HEK293 (cell line): Measurements from ENCODE around the gene DDIT3.

Experiments
- CTCF ChIA-PET: fragments of 350-600 bp; formaldehyde crosslinking; extraction: SDS; loops from one replicate; lab custom pipeline; 2021; ENCODE audit warnings: antibody characterized with exemption; lab: Yijun Ruan, JAX
- POLR2A ChIA-PET: fragments of 300-600 bp; formaldehyde crosslinking; extraction: SDS; loops from one replicate; lab custom pipeline; 2020; ENCODE audit warnings: antibody characterized with exemption, inconsistent platforms; lab: Yijun Ruan, JAX
- H3K27ac ChIP-seq: fragments of 200-500 bp; sonication (Bioruptor generic); 2 replicates; pipeline ENCODE4 v1.5.1; 2014; ENCODE audit warnings: low read depth, low read length, control low read depth, inconsistent platforms; ENCODE audit errors: extremely low read depth
- H3K36me3 ChIP-seq, 2 experiments: fragments of 200-500 bp in 1 of 2; sonication (Bioruptor generic) in 1 of 2; 1 replicate in 1 of 2; 2 replicates in 1 of 2; pipeline ENCODE4 v1.5.1; 2014 to 2017; ENCODE audit warnings: inconsistent platforms in 2 of 2, low read length in 2 of 2; ENCODE audit not compliant: control insufficient read depth in 2 of 2, insufficient read depth in 1 of 2
- H3K4me1 ChIP-seq: fragments of 200-500 bp; sonication (Bioruptor generic); 2 replicates; pipeline ENCODE4 v1.5.1; 2014; ENCODE audit warnings: mild to moderate bottlenecking, low read length, inconsistent platforms; ENCODE audit not compliant: control insufficient read depth, insufficient read depth
- H3K4me3 ChIP-seq: 2 replicates; pipeline ENCODE4 v1.5.1; 2011; ENCODE audit warnings: low read depth, mild to moderate bottlenecking, control low read depth, low read length, moderate library complexity
- H3K9me3 ChIP-seq: fragments of 200-500 bp; sonication (Bioruptor generic); 2 replicates; pipeline ENCODE4 v1.5.1; 2014; ENCODE audit warnings: low read depth, low read length, inconsistent platforms; ENCODE audit not compliant: control insufficient read depth, insufficient read depth
- FEZF1 ChIP-seq: fragments of 450-650 bp; formaldehyde crosslinking; IDR thresholded peaks from 2 replicates; pipeline ENCODE4 v1.5.1; 2016; ENCODE audit warnings: missing biosample characterization, missing genetic modification characterization
- IKZF3 ChIP-seq: fragments of 450-650 bp; IDR thresholded peaks from 2 replicates; pipeline ENCODE4 v1.5.0; 2018; ENCODE audit warnings: missing biosample characterization, mild to moderate bottlenecking, missing genetic modification characterization, moderate library complexity
- KLF9 ChIP-seq: fragments of 450-650 bp; formaldehyde crosslinking; IDR thresholded peaks from 2 replicates; pipeline ENCODE4 v1.5.1; 2016; ENCODE audit warnings: missing biosample characterization, missing genetic modification characterization, low read depth
- PBX3 ChIP-seq: sonication (generic); formaldehyde crosslinking; IDR thresholded peaks from 2 replicates; pipeline ENCODE4 v1.8.1; 2022; ENCODE audit warnings: mild to moderate bottlenecking, moderate library complexity, missing genetic modification reagents
- PRDM1 ChIP-seq: fragments of 450-650 bp; formaldehyde crosslinking; IDR thresholded peaks from 2 replicates; pipeline ENCODE4; 2016; ENCODE audit warnings: missing biosample characterization, missing genetic modification characterization
- REST ChIP-seq: fragments of 450-650 bp; formaldehyde crosslinking; IDR thresholded peaks from 2 replicates; pipeline ENCODE4 v1.5.1; 2016; ENCODE audit warnings: missing biosample characterization, missing genetic modification characterization
- SALL2 ChIP-seq: fragments of 450-650 bp; formaldehyde crosslinking; IDR thresholded peaks from 2 replicates; pipeline ENCODE4 v1.5.0; 2017; ENCODE audit warnings: missing biosample characterization, mild to moderate bottlenecking, missing genetic modification characterization, borderline replicate concordance
- ZBTB49 ChIP-seq: fragments of 450-650 bp; formaldehyde crosslinking; IDR thresholded peaks from 2 replicates; pipeline ENCODE4 v1.5.1; 2016; ENCODE audit warnings: missing biosample characterization, missing genetic modification characterization, low read depth
- ZNF146 ChIP-seq: fragments of 450-650 bp; formaldehyde crosslinking; IDR thresholded peaks from 2 replicates; pipeline ENCODE4 v1.5.1; 2016; ENCODE audit warnings: missing biosample characterization, missing genetic modification characterization
- ZNF416 ChIP-seq: fragments of 450-650 bp; formaldehyde crosslinking; IDR thresholded peaks from 2 replicates; pipeline ENCODE4 v1.5.1; 2016; ENCODE audit warnings: missing biosample characterization, missing genetic modification characterization
- ZNF426 ChIP-seq: fragments of 450-650 bp; formaldehyde crosslinking; IDR thresholded peaks from 2 replicates; pipeline ENCODE4 v1.5.1; 2017; ENCODE audit warnings: missing biosample characterization, missing genetic modification characterization, mild to moderate bottlenecking, inconsistent platforms, moderate library complexity
- ZNF529 ChIP-seq: fragments of 450-650 bp; formaldehyde crosslinking; IDR thresholded peaks from 2 replicates; pipeline ENCODE4 v1.5.1; 2017; ENCODE audit warnings: missing genetic modification characterization, missing biosample characterization; ENCODE audit not compliant: insufficient replicate concordance
- ZNF530 ChIP-seq: fragments of 450-650 bp; formaldehyde crosslinking; IDR thresholded peaks from 2 replicates; pipeline ENCODE4 v1.5.1; 2016; ENCODE audit warnings: low read depth, missing biosample characterization, missing genetic modification characterization
- ZNF558 ChIP-seq: fragments of 450-650 bp; formaldehyde crosslinking; IDR thresholded peaks from 2 replicates; pipeline ENCODE4 v1.5.1; 2016; ENCODE audit warnings: missing biosample characterization, missing genetic modification characterization
- ZNF639 ChIP-seq: fragments of 450-650 bp; formaldehyde crosslinking; IDR thresholded peaks from 2 replicates; pipeline ENCODE4 v1.5.1; 2016; ENCODE audit warnings: missing biosample characterization, missing genetic modification characterization
- ZNF658 ChIP-seq: fragments of 450-650 bp; formaldehyde crosslinking; IDR thresholded peaks from 2 replicates; pipeline ENCODE4; 2016; ENCODE audit warnings: missing biosample characterization, missing genetic modification characterization
- ZNF768 ChIP-seq: fragments of 450-650 bp; formaldehyde crosslinking; IDR thresholded peaks from 2 replicates; pipeline ENCODE4 v1.5.1; 2018; ENCODE audit warnings: missing biosample characterization, mild to moderate bottlenecking, missing genetic modification characterization
- ZSCAN30 ChIP-seq: fragments of 450-650 bp; IDR thresholded peaks from 2 replicates; pipeline ENCODE4 v1.5.1; 2018; ENCODE audit warnings: missing biosample characterization, mild to moderate bottlenecking, missing genetic modification characterization, moderate library complexity
- TF ChIP-seq, protein P1 (sequence below): fragments of 450-650 bp; formaldehyde crosslinking; IDR thresholded peaks from 2 replicates; pipeline ENCODE4 v1.5.1; 2016; ENCODE audit warnings: missing biosample characterization, missing genetic modification characterization, borderline replicate concordance
- TF ChIP-seq, protein P2 (sequence below): fragments of 450-650 bp; formaldehyde crosslinking; conservative IDR thresholded peaks from 2 replicates; pipeline ENCODE4 v1.5.1; 2016; ENCODE audit warnings: low read depth, missing biosample characterization, missing genetic modification characterization

Gene DDIT3

GRCh38 chr12:57490126-57490525, 30.2 kb downstream of the DDIT3 start:
- no peak overlapping the region for H3K27ac ChIP-seq
- H3K9me3 ChIP-seq = no peaks in the 10 kb centered on the region
- no peak overlapping the region for H3K4me3 ChIP-seq
- TF ChIP-seq ZNF529 (tag by site-specific recombination) (no peak), ZNF639 (tag by site-specific recombination) (no peak), ZSCAN30 (tag by site-specific recombination) (no peak), PBX3 (CRISPR knock-in tag) (no peak), IKZF3 (tag by site-specific recombination) (no peak), ZNF658 (tag by site-specific recombination) (no peak), ZNF530 (tag by site-specific recombination) (no peak), ZNF768 (tag by site-specific recombination) (no peak), SALL2 (tag by site-specific recombination) (no peak)
- TF ChIP-seq, protein P1, sequence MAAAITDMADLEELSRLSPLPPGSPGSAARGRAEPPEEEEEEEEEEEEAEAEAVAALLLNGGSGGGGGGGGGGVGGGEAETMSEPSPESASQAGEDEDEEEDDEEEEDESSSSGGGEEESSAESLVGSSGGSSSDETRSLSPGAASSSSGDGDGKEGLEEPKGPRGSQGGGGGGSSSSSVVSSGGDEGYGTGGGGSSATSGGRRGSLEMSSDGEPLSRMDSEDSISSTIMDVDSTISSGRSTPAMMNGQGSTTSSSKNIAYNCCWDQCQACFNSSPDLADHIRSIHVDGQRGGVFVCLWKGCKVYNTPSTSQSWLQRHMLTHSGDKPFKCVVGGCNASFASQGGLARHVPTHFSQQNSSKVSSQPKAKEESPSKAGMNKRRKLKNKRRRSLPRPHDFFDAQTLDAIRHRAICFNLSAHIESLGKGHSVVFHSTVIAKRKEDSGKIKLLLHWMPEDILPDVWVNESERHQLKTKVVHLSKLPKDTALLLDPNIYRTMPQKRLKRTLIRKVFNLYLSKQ = no peak
- TF ChIP-seq, protein P2, sequence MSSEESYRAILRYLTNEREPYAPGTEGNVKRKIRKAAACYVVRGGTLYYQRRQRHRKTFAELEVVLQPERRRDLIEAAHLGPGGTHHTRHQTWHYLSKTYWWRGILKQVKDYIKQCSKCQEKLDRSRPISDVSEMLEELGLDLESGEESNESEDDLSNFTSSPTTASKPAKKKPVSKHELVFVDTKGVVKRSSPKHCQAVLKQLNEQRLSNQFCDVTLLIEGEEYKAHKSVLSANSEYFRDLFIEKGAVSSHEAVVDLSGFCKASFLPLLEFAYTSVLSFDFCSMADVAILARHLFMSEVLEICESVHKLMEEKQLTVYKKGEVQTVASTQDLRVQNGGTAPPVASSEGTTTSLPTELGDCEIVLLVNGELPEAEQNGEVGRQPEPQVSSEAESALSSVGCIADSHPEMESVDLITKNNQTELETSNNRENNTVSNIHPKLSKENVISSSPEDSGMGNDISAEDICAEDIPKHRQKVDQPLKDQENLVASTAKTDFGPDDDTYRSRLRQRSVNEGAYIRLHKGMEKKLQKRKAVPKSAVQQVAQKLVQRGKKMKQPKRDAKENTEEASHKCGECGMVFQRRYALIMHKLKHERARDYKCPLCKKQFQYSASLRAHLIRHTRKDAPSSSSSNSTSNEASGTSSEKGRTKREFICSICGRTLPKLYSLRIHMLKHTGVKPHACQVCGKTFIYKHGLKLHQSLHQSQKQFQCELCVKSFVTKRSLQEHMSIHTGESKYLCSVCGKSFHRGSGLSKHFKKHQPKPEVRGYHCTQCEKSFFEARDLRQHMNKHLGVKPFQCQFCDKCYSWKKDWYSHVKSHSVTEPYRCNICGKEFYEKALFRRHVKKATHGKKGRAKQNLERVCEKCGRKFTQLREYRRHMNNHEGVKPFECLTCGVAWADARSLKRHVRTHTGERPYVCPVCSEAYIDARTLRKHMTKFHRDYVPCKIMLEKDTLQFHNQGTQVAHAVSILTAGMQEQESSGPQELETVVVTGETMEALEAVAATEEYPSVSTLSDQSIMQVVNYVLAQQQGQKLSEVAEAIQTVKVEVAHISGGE (tag by site-specific recombination) = no peak
- H3K4me1 ChIP-seq = no peaks in the 10 kb centered on the region
- POLR2A ChIA-PET = interaction anchor here (1.1 kb wide), 1 partner anchor 31 kb away, joined by 4 read pairs; no protein-coding TSS in a partner anchor
- CTCF ChIA-PET = interaction anchor here (1.0 kb wide), 1 partner anchor 31 kb away, joined by 4 read pairs; no protein-coding TSS in a partner anchor
- H3K36me3 ChIP-seq = peaks cover 29 to 43% of the 10 kb centered on the region in 2 experiments

- ChIA-PET POLR2A (interaction anchor here (0.7 kb wide), 1 partner anchor 8 kb away, joined by 3 read pairs; no protein-coding TSS in a partner anchor), CTCF (interaction anchor here (0.5 to 0.8 kb wide), 2 partner anchors 27 to 365 kb away, joined by 3 to 7 read pairs; no protein-coding TSS in a partner anchor)
- Histone ChIP-seq H3K4me1 (no peaks in the 10 kb centered on the region), H3K9me3 (no peaks in the 10 kb centered on the region), H3K4me3 (peak overlapping the region; percentile 91), H3K36me3 (peaks cover 28 to 43% of the 10 kb centered on the region in 2 experiments), H3K27ac (no peak overlapping the region)
- TF ChIP-seq ZNF558 (tag by site-specific recombination) = no peak
- no peak for TF ChIP-seq ZNF529 (tag by site-specific recombination)
- no peak for TF ChIP-seq KLF9
- TF ChIP-seq REST (tag by site-specific recombination) = no peak
- TF ChIP-seq ZNF146 = no peak
- TF ChIP-seq PRDM1 = no peak
- TF ChIP-seq ZNF416 = no peak
- no peak for TF ChIP-seq ZNF426 (tag by site-specific recombination)
- no peak for TF ChIP-seq FEZF1
- TF ChIP-seq ZBTB49 (tag by site-specific recombination) = no peak
Observed at GRCh38 chr12:57489157-57489641, 31.1 kb downstream of the DDIT3 start.
